ENCODE measurements around the gene CXCR5. TPM values are rescaled to one million over a fixed set of nuclear protein-coding genes. Genes with fewer than 3 reads are reported as not detected.

Gene CXCR5
- total and polyA plus RNA-seq, 2 donors (not counting 1 experiment from before 2014, with no cell fraction given): not detected

DNA sequence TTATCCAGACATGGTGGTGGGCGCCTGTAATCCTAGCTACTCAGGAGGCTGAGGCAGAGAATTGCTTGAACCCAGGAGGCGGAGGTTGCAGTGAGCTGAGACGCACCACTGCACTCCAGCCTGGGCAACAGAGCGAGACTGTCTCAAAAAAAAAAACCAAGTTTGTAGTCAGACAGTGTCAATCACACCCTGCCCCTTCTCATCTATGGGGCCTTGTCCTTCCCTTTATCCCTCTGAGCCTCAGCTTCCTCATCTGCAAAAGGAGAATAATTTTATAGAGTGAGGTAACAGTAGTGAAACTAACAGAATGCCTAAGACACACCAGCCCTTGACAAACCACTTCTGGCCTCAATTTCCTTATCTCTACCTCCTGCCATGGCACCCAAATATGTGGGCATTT lies 31.3 kb downstream of the CXCR5 start:
- Histone ChIP-seq H3K4me1 (ENCODE audit: control insufficient read depth, extremely low read depth, insufficient read depth, low read length) (peaks cover 71% of the 10 kb centered on the region), H3K9me3 (ENCODE audit: control insufficient read depth, insufficient read depth, low read depth, low read length) (no peaks in the 10 kb centered on the region), H3K79me2 (ENCODE audit: control insufficient read depth, insufficient read depth, low read length) (peaks cover 71% of the 10 kb centered on the region), H3K27me3 (ENCODE audit: control insufficient read depth, insufficient read depth, low read length) (no peaks in the 10 kb centered on the region), H3K27ac (ENCODE audit: insufficient read depth, low read length) (peak overlapping the region; percentile 99), H3K4me3 (replicated peaks in 1 of 4; ENCODE audit: control extremely low read depth in 1 of 4, insufficient read depth in 1 of 4, low read depth in 3 of 4, low read length in 4 of 4) (no peak overlapping the region), H3K4me2 (ENCODE audit: extremely low read depth, insufficient read depth, low read length) (no peak overlapping the region), H2AFZ (ENCODE audit: low read length) (no peak overlapping the region), H3K36me3 (ENCODE audit: control insufficient read depth, insufficient read depth, low read length) (no peaks in the 10 kb centered on the region), H4K20me1 (ENCODE audit: control insufficient read depth, extremely low read depth, insufficient read depth, low read length) (no peaks in the 10 kb centered on the region), H3K9ac (ENCODE audit: insufficient read depth, low read length) (no peak overlapping the region)
- TF ChIP-seq, protein P1, sequence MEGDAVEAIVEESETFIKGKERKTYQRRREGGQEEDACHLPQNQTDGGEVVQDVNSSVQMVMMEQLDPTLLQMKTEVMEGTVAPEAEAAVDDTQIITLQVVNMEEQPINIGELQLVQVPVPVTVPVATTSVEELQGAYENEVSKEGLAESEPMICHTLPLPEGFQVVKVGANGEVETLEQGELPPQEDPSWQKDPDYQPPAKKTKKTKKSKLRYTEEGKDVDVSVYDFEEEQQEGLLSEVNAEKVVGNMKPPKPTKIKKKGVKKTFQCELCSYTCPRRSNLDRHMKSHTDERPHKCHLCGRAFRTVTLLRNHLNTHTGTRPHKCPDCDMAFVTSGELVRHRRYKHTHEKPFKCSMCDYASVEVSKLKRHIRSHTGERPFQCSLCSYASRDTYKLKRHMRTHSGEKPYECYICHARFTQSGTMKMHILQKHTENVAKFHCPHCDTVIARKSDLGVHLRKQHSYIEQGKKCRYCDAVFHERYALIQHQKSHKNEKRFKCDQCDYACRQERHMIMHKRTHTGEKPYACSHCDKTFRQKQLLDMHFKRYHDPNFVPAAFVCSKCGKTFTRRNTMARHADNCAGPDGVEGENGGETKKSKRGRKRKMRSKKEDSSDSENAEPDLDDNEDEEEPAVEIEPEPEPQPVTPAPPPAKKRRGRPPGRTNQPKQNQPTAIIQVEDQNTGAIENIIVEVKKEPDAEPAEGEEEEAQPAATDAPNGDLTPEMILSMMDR (conservative IDR thresholded peaks at IDR 0.05 in 1 of 2, IDR thresholded peaks at IDR 0.05 in 1 of 2; ENCODE audit: low read depth in 1 of 2, low read length in 2 of 2): no peak
- no peak for TF ChIP-seq EZH2 (IDR thresholded peaks at IDR 0.05; ENCODE audit: low read length, missing control alignments)
- DNase-seq (ENCODE audit: low read depth in 2 of 2): no peak

DNA sequence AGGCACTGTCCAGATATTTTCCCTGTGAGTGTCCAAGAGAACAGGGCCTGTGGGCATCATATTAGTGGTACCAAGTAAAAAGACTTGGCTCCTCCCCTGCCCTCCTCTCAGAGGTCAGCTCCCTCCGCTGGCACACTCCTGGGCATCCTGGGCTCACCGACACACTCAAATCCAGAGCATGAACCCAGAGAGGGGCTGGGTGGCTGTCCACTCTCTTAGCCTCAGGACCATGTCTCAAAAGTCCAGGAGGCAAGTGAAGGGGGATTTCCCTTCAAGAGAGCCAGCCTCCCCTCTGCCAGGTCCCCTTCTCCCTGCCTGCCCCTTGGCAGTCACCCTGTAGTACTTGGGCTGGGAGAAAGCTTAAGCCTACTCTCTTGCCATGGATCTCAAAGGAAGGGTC lies 31.7 kb downstream of the CXCR5 start:
- TF ChIP-seq, protein P1 (conservative IDR thresholded peaks at IDR 0.05 in 1 of 2, IDR thresholded peaks at IDR 0.05 in 1 of 2; ENCODE audit: low read depth in 1 of 2, low read length in 2 of 2): no peak
- TF ChIP-seq EZH2 (IDR thresholded peaks at IDR 0.05; ENCODE audit: low read length, missing control alignments): no peak
- Histone ChIP-seq H3K9me3 (ENCODE audit: control insufficient read depth, insufficient read depth, low read depth, low read length) (no peaks in the 10 kb centered on the region), H3K9ac (ENCODE audit: insufficient read depth, low read length) (no peak overlapping the region), H3K27ac (ENCODE audit: insufficient read depth, low read length) (peak overlapping the region; percentile 99), H3K4me1 (ENCODE audit: control insufficient read depth, extremely low read depth, insufficient read depth, low read length) (peaks cover 70% of the 10 kb centered on the region), H4K20me1 (ENCODE audit: control insufficient read depth, extremely low read depth, insufficient read depth, low read length) (no peaks in the 10 kb centered on the region), H3K4me2 (ENCODE audit: extremely low read depth, insufficient read depth, low read length) (no peak overlapping the region), H2AFZ (ENCODE audit: low read length) (no peak overlapping the region), H3K79me2 (ENCODE audit: control insufficient read depth, insufficient read depth, low read length) (peaks cover 72% of the 10 kb centered on the region), H3K27me3 (ENCODE audit: control insufficient read depth, insufficient read depth, low read length) (no peaks in the 10 kb centered on the region), H3K4me3 (replicated peaks in 1 of 4; ENCODE audit: control extremely low read depth in 1 of 4, insufficient read depth in 1 of 4, low read depth in 3 of 4, low read length in 4 of 4) (peak overlapping the region in 1 of 4 experiments; percentile 43), H3K36me3 (ENCODE audit: control insufficient read depth, insufficient read depth, low read length) (no peaks in the 10 kb centered on the region)
- no peak for DNase-seq (ENCODE audit: low read depth in 2 of 2)

DNA sequence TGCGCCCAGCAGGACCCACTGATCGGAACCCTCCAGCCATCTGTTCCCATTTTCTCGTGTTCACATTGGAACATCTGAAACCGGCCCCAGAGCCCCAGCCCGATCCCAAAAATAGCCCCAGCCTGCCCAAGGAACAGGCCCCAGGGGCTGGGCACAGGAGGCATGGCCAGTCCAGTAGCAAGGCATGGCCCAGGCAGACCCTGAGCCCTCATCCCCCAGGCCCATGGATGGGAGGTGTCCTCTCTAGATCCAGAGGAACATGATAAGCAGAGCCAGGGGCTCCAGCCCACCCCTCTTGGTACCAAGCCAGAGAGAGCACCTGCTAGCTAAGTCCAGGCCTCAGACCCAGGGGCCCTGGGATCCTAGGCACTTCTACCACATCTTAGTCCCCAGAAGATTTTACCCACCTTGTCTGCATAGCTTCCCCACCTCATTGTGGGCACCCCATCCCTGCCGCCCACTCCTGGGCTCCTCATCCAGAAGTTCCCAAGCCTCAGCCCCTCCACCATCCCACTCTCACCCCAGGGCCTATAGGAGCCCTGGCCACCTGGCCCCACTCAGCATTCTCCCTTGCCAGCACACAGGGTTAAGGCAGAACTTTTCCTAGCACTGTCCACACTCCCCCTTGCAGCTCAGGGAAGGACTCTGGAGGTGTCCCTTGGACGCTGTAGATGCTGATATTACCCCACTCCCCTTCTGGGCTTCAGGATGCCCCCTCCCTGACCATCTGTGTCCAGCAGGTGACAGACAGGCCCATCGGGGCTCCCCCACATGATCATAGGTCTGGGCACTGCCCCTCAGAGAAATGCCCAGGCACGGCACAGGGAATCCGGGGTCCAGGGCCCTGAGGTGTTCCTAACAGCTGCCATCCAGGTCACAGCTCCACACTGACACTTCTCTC lies 32.5 kb downstream of the CXCR5 start:
- H3K4me1 ChIP-seq (ENCODE audit: control insufficient read depth, extremely low read depth, insufficient read depth, low read length): peaks cover 71% of the 10 kb centered on the region
- H4K20me1 ChIP-seq (ENCODE audit: control insufficient read depth, extremely low read depth, insufficient read depth, low read length): no peaks in the 10 kb centered on the region
- no peak for TF ChIP-seq EZH2 (IDR thresholded peaks at IDR 0.05; ENCODE audit: low read length, missing control alignments)
- TF ChIP-seq, protein P1 (conservative IDR thresholded peaks at IDR 0.05 in 1 of 2, IDR thresholded peaks at IDR 0.05 in 1 of 2; ENCODE audit: low read depth in 1 of 2, low read length in 2 of 2): no peak
- no peaks in the 10 kb centered on the region for H3K27me3 ChIP-seq (ENCODE audit: control insufficient read depth, insufficient read depth, low read length)
- peak overlapping the region; percentile 62 for H3K9ac ChIP-seq (ENCODE audit: insufficient read depth, low read length)
- H3K4me2 ChIP-seq (ENCODE audit: extremely low read depth, insufficient read depth, low read length): peak overlapping the region; percentile 60
- peak overlapping the region; percentile 99 for H3K27ac ChIP-seq (ENCODE audit: insufficient read depth, low read length)
- no peaks in the 10 kb centered on the region for H3K36me3 ChIP-seq (ENCODE audit: control insufficient read depth, insufficient read depth, low read length)
- H3K4me3 ChIP-seq (replicated peaks in 1 of 4; ENCODE audit: control extremely low read depth in 1 of 4, insufficient read depth in 1 of 4, low read depth in 3 of 4, low read length in 4 of 4): peak overlapping the region in 2 of 4 experiments; percentile 35 to 43
- DNase-seq (ENCODE audit: low read depth in 2 of 2): no peak
- peaks cover 80% of the 10 kb centered on the region for H3K79me2 ChIP-seq (ENCODE audit: control insufficient read depth, insufficient read depth, low read length)
- H2AFZ ChIP-seq (ENCODE audit: low read length): no peak overlapping the region
- H3K9me3 ChIP-seq (ENCODE audit: control insufficient read depth, insufficient read depth, low read depth, low read length): no peaks in the 10 kb centered on the region
